ENCODE data around the gene BCAS3. TPM values are rescaled to one million over a fixed set of nuclear protein-coding genes. Genes with fewer than 3 reads are reported as not detected.

Gene BCAS3
- polyA plus RNA-seq, 1 donor from 2014 or later = 21.6 TPM

GRCh38 chr17:60909405-60909804, 231.8 kb downstream of the BCAS3 start:
- TF ChIP-seq POLR2AphosphoS5 (IDR thresholded peaks at IDR 0.05) (no peak), SMC3 (conservative IDR thresholded peaks at IDR 0.05; ENCODE audit: poor library complexity) (no peak), EP300 (conservative IDR thresholded peaks at IDR 0.05; ENCODE audit: poor library complexity, severe bottlenecking) (no peak), REST (IDR thresholded peaks at IDR 0.05; ENCODE audit: borderline replicate concordance) (no peak), EZH2 (IDR thresholded peaks at IDR 0.05; ENCODE audit: borderline replicate concordance, insufficient read depth, low read length, poor library complexity, severe bottlenecking) (no peak)
- no peak overlapping the region for H3K4me3 ChIP-seq (ENCODE audit: low read length)
- H3K36me3 ChIP-seq (ENCODE audit: insufficient read depth, low read length) = no peaks in the 10 kb centered on the region
- H3F3A ChIP-seq (ENCODE audit: insufficient read depth, low read length, poor library complexity, severe bottlenecking) = no peaks in the 10 kb centered on the region
- H3K27me3 ChIP-seq (ENCODE audit: insufficient read depth, low read depth, low read length) = no peaks in the 10 kb centered on the region
- H3K79me2 ChIP-seq (replicated peaks; ENCODE audit: insufficient read depth, low read length) = no peaks in the 10 kb centered on the region
- H2AFZ ChIP-seq (ENCODE audit: low read depth, low read length) = no peak overlapping the region
- no peak overlapping the region for H3K27ac ChIP-seq (ENCODE audit: low read length)
- H3K9me3 ChIP-seq (ENCODE audit: low read length) = no peaks in the 10 kb centered on the region
- no peaks in the 10 kb centered on the region for H4K20me1 ChIP-seq (ENCODE audit: insufficient read depth)
- H3K4me2 ChIP-seq (ENCODE audit: low read length) = no peak overlapping the region
- no peak overlapping the region for H3K9ac ChIP-seq (ENCODE audit: low read length)
- no peaks in the 10 kb centered on the region for H3K9me2 ChIP-seq (ENCODE audit: insufficient read depth, low read length)

- no peak overlapping the region for H3K4me3 ChIP-seq (ENCODE audit: low read length)
Observed at GRCh38 chr17:60910415-60910814, 232.8 kb downstream of the BCAS3 start.

More at GRCh38 chr17:60910415-60910814, 232.8 kb downstream of the BCAS3 start:
- Histone ChIP-seq H3K9me3 (ENCODE audit: low read length) (no peaks in the 10 kb centered on the region), H3K27ac (ENCODE audit: low read length) (no peak overlapping the region), H3K9ac (ENCODE audit: low read length) (no peak overlapping the region), H3K79me2 (replicated peaks; ENCODE audit: insufficient read depth, low read length) (no peaks in the 10 kb centered on the region), H3K4me2 (ENCODE audit: low read length) (no peak overlapping the region), H3K27me3 (ENCODE audit: insufficient read depth, low read depth, low read length) (no peaks in the 10 kb centered on the region), H3K36me3 (ENCODE audit: insufficient read depth, low read length) (no peaks in the 10 kb centered on the region), H3F3A (ENCODE audit: insufficient read depth, low read length, poor library complexity, severe bottlenecking) (no peaks in the 10 kb centered on the region), H2AFZ (ENCODE audit: low read depth, low read length) (no peak overlapping the region), H3K9me2 (ENCODE audit: insufficient read depth, low read length) (no peaks in the 10 kb centered on the region), H4K20me1 (ENCODE audit: insufficient read depth) (no peaks in the 10 kb centered on the region)
- no peak for TF ChIP-seq REST (IDR thresholded peaks at IDR 0.05; ENCODE audit: borderline replicate concordance)
- TF ChIP-seq EP300 (conservative IDR thresholded peaks at IDR 0.05; ENCODE audit: poor library complexity, severe bottlenecking) = no peak
- TF ChIP-seq TAF1 (IDR thresholded peaks at IDR 0.05; ENCODE audit: low read depth) = no peak
- TF ChIP-seq EZH2 (IDR thresholded peaks at IDR 0.05; ENCODE audit: borderline replicate concordance, insufficient read depth, low read length, poor library complexity, severe bottlenecking) = no peak
- no peak for TF ChIP-seq SMC3 (conservative IDR thresholded peaks at IDR 0.05; ENCODE audit: poor library complexity)
- no peak for TF ChIP-seq RAD21 (conservative IDR thresholded peaks at IDR 0.05)
- no peak for TF ChIP-seq MXI1 (conservative IDR thresholded peaks at IDR 0.05; ENCODE audit: poor library complexity, severe bottlenecking)
- TF ChIP-seq POLR2AphosphoS5 (IDR thresholded peaks at IDR 0.05) = no peak
